ENCODE results near the gene CGB7. TPM values are rescaled to one million over a fixed set of nuclear protein-coding genes. Genes with fewer than 3 reads are reported as not detected.
"Not testable (repeated sequence)": the region's sequence is repeated elsewhere in the genome, so short reads cannot be mapped to it uniquely, and the experiment has no call there.

The CGB7 gene
- total RNA-seq, 4 donors from 2014 or later: 2.9 to 27.4 (median 4.3) TPM

GRCh38 chr19:49024233-49024632 lies 33.3 kb downstream of the CGB7 start, which contains the start of gene CGB3:
TSS of gene CGB3 (minus strand) at chr19:49024333. CDS start at chr19:49023971, 362 bp downstream.
- not testable (repeated sequence) for H3K27me3 ChIP-seq; H3K9me3 ChIP-seq; H3K4me1 ChIP-seq; H3K27ac ChIP-seq; H3K4me3 ChIP-seq; H3K36me3 ChIP-seq; DNase-seq (ENCODE audit: low spot score in 2 of 2)
- WGBS: 50% methylated on average over 3 of the region's 15 CpGs

- WGBS: 90% methylated on average over 9 of the region's 9 CpGs
- Histone ChIP-seq H3K4me1 (peaks cover 27% of the 10 kb centered on the region), H3K4me3 (no peak overlapping the region), H3K36me3 (no peaks in the 10 kb centered on the region), H3K9me3 (no peaks in the 10 kb centered on the region), H3K27me3 (peaks cover 6% of the 10 kb centered on the region), H3K27ac (no peak overlapping the region)
- DNase-seq (ENCODE audit: low spot score in 2 of 2): no peak
- TF ChIP-seq POLR2A (IDR thresholded peaks at IDR 0.05) (no peak), CTCF (IDR thresholded peaks at IDR 0.05) (no peak), EP300 (IDR thresholded peaks at IDR 0.05) (no peak), POLR2AphosphoS5 (IDR thresholded peaks at IDR 0.05) (no peak)
Observed at GRCh38 chr19:49022116-49022515, 35.4 kb downstream of the CGB7 start.

GRCh38 chr19:49020931-49021895 lies 36.3 kb downstream of the CGB7 start:
- peaks cover 3% of the 10 kb centered on the region for H3K36me3 ChIP-seq
- no peak for DNase-seq (ENCODE audit: low spot score in 2 of 2)
- H3K27ac ChIP-seq: no peak overlapping the region
- WGBS: 40% methylated on average over 16 of the region's 16 CpGs
- TF ChIP-seq POLR2AphosphoS5 (IDR thresholded peaks at IDR 0.05) (no peak), CTCF (IDR thresholded peaks at IDR 0.05) (no peak)
- no peaks in the 10 kb centered on the region for H3K9me3 ChIP-seq
- no peak overlapping the region for H3K4me3 ChIP-seq
- peaks cover 6% of the 10 kb centered on the region for H3K27me3 ChIP-seq
- peaks cover 27% of the 10 kb centered on the region for H3K4me1 ChIP-seq

GRCh38 chr19:49020342-49020741 lies 37.2 kb downstream of the CGB7 start:
- peaks cover 6% of the 10 kb centered on the region for H3K27me3 ChIP-seq
- TF ChIP-seq CTCF (IDR thresholded peaks at IDR 0.05): no peak
- TF ChIP-seq EP300 (IDR thresholded peaks at IDR 0.05): no peak
- no peak for TF ChIP-seq POLR2AphosphoS5 (IDR thresholded peaks at IDR 0.05)
- TF ChIP-seq POLR2A (IDR thresholded peaks at IDR 0.05): no peak
- 65% methylated on average over 11 of the region's 11 CpGs for WGBS
- H3K27ac ChIP-seq: no peak overlapping the region
- no peak overlapping the region for H3K4me3 ChIP-seq
- H3K36me3 ChIP-seq: peaks cover 12% of the 10 kb centered on the region
- no peaks in the 10 kb centered on the region for H3K9me3 ChIP-seq
- DNase-seq (ENCODE audit: low spot score in 2 of 2): no peak
- H3K4me1 ChIP-seq: peaks cover 27% of the 10 kb centered on the region

GRCh38 chr19:49019242-49019932 lies 38.2 kb downstream of the CGB7 start:
- TF ChIP-seq CTCF (IDR thresholded peaks at IDR 0.05) (no peak), POLR2AphosphoS5 (IDR thresholded peaks at IDR 0.05) (no peak), EP300 (IDR thresholded peaks at IDR 0.05) (no peak), POLR2A (IDR thresholded peaks at IDR 0.05) (no peak)
- Histone ChIP-seq H3K27me3 (peaks cover 6% of the 10 kb centered on the region), H3K9me3 (no peaks in the 10 kb centered on the region), H3K4me3 (peak overlapping the region; percentile 54), H3K27ac (no peak overlapping the region), H3K4me1 (peaks cover 27% of the 10 kb centered on the region), H3K36me3 (peaks cover 21% of the 10 kb centered on the region)
- 7% methylated on average over 28 of the region's 41 CpGs for WGBS
- peak; percentile 75 to 86 for DNase-seq (ENCODE audit: low spot score in 2 of 2)

GRCh38 chr19:49018388-49019241 lies 38.9 kb downstream of the CGB7 start:
- H3K27me3 ChIP-seq; H3K9me3 ChIP-seq; DNase-seq (ENCODE audit: low spot score in 2 of 2); H3K27ac ChIP-seq: not testable (repeated sequence)
- H3K4me1 ChIP-seq: peaks cover 27% of the 10 kb centered on the region
- peak overlapping the region; percentile 54 for H3K4me3 ChIP-seq
- 3% methylated on average over 24 of the region's 50 CpGs for WGBS
- H3K36me3 ChIP-seq: peaks cover 24% of the 10 kb centered on the region

Data from suprapubic skin (tissue), 4 donors.